Neural crest cell (in vitro differentiated cells): ENCODE data around the gene CDHR5. TPM values are rescaled to one million over a fixed set of nuclear protein-coding genes. Genes with fewer than 3 reads are reported as not detected.

Experiments used
- DNase-seq: peaks from one replicate; pipeline ENCODE4 v3.0.0; 2021; ENCODE audit warnings: low read depth, mixed read lengths, low spot score
- H3K27ac Mint-ChIP-seq: one replicate; pipeline ENCODE4 v1.8.0; 2021; ENCODE audit warnings: mild to moderate bottlenecking, mixed read lengths; ENCODE audit not compliant: unreplicated experiment
- H3K27me3 Mint-ChIP-seq: 2 replicates; pipeline ENCODE4 v1.8.0; 2021; ENCODE audit warnings: low read depth, mild to moderate bottlenecking, mixed read lengths
- H3K36me3 Mint-ChIP-seq: 2 replicates; pipeline ENCODE4 v1.8.0; 2021; ENCODE audit warnings: low read depth, mild to moderate bottlenecking, mixed read lengths
- H3K4me1 Mint-ChIP-seq: 2 replicates; pipeline ENCODE4 v1.8.0; 2021; ENCODE audit warnings: mixed read lengths
- H3K4me3 Mint-ChIP-seq: one replicate; pipeline ENCODE4 v1.8.0; 2021; ENCODE audit warnings: mild to moderate bottlenecking, mixed read lengths
- H3K9me3 Mint-ChIP-seq: 2 replicates; pipeline ENCODE4 v1.8.0; 2021; ENCODE audit warnings: mixed read lengths
- total RNA-seq: library from RNA; stranded (reverse); gene quantifications from 2 replicates; pipeline ENCODE4 v1.2.1, GENCODE V29; 2021
- TF ChIP-seq, protein P1 (sequence below): fragments of 200-600 bp; sonication (generic); conservative IDR thresholded peaks from 2 replicates; pipeline ENCODE4 v1.5.0; 2021; ENCODE audit warnings: antibody characterized with exemption, mild to moderate bottlenecking

Gene CDHR5
- total RNA-seq, 1 donor from 2014 or later: not detected

DNA sequence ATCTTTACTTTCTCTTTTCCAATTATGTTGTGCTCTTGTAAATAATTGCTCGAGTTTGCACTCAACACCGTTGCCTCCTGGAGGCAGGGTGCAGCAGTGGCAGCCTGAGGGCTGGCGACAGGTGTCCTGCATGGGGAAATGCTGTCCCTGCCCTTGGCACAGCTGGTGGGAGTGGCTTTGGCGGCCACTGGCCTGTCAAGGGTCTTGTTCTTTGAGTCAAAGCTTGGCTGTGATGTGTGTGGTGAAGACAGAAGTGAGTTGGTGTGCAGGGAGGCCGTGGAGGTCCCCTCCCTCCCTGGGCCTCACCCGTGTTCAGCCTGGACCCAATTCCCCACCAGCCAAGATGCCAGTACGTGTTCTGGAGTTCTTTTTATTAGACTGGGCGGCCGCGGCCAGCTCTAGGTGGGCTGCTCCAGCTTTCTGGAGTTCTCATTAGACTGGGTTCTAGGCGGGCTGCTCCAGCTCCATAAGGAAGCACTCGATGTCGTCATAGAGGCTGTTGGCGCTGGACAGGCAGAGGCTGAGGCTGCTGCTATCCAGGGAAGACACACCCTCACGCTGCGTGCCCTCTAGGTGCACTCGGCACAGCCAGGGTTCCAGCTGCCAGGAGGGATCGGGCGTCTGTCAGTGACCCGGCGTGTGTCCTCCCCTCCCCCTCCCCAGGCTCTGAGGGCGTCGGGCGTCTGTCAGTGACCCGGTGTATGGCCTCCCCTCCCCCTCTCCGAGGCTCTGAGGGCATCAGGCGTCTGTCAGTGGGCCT lies 12.4 kb downstream of the CDHR5 start:
- H3K27ac Mint-ChIP-seq: no peak overlapping the region
- H3K27me3 Mint-ChIP-seq: peaks cover 6% of the 10 kb centered on the region
- H3K4me1 Mint-ChIP-seq: peaks cover 16% of the 10 kb centered on the region
- H3K9me3 Mint-ChIP-seq: no peaks in the 10 kb centered on the region
- no peak for DNase-seq
- H3K36me3 Mint-ChIP-seq: peaks cover 3% of the 10 kb centered on the region
- peak overlapping the region; percentile 85 for H3K4me3 Mint-ChIP-seq
- TF ChIP-seq, protein P1, sequence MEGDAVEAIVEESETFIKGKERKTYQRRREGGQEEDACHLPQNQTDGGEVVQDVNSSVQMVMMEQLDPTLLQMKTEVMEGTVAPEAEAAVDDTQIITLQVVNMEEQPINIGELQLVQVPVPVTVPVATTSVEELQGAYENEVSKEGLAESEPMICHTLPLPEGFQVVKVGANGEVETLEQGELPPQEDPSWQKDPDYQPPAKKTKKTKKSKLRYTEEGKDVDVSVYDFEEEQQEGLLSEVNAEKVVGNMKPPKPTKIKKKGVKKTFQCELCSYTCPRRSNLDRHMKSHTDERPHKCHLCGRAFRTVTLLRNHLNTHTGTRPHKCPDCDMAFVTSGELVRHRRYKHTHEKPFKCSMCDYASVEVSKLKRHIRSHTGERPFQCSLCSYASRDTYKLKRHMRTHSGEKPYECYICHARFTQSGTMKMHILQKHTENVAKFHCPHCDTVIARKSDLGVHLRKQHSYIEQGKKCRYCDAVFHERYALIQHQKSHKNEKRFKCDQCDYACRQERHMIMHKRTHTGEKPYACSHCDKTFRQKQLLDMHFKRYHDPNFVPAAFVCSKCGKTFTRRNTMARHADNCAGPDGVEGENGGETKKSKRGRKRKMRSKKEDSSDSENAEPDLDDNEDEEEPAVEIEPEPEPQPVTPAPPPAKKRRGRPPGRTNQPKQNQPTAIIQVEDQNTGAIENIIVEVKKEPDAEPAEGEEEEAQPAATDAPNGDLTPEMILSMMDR: peak; percentile 38

DNA sequence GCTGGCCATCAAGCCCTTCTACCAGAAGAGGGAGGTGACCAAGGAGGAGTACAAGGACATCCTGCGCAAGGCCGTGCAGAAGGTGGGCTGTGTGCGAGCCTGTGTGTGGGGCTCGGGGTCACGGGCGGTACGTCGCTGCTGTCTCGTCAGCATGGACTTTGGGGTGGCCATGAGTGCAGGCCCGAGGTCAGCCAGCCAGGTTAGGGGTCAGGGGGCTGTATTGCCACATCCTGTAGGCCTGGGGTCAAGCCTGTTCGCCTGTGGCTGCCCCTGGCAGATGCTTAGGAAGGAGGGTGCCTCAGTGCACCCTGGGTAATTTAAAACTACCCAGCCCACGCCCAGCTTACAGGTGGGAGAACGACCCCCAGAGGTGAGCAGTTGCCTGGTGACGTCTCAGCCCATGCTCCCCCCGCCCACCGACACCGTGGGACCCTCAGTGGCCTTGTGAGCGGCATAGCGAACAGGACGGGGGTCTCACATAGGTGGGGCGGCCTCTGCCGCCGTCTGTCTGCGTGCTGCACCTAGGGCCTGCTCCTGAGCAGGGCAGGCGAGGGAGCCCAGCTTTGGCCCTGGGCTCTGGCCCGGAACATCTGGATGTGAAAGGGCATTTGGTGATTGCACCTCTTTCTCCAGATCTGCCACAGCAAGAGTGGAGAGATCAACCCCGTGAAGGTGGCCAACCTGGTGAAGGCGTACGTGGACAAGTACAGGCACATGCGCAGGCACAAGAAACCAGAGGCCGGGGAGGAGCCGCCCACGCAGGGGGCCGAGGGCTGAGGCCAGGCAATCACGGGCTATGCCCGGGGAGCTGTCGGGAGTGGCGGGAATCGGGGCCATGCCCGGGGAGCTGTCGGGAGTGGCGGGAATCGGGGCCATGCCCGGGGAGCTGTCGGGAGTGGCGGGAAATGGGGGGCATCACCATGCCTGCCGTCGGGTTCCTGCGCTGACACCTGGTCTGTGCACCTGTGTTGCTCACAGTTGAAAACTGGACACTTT lies 13.5 kb downstream of the CDHR5 start:
- Mint-ChIP-seq H3K27ac (no peak overlapping the region), H3K4me3 (peak overlapping the region; percentile 85), H3K4me1 (peaks cover 16% of the 10 kb centered on the region), H3K9me3 (no peaks in the 10 kb centered on the region), H3K36me3 (peaks cover 7% of the 10 kb centered on the region), H3K27me3 (peaks cover 6% of the 10 kb centered on the region)
- DNase-seq: no peak
- TF ChIP-seq, protein P1: no peak

DNA sequence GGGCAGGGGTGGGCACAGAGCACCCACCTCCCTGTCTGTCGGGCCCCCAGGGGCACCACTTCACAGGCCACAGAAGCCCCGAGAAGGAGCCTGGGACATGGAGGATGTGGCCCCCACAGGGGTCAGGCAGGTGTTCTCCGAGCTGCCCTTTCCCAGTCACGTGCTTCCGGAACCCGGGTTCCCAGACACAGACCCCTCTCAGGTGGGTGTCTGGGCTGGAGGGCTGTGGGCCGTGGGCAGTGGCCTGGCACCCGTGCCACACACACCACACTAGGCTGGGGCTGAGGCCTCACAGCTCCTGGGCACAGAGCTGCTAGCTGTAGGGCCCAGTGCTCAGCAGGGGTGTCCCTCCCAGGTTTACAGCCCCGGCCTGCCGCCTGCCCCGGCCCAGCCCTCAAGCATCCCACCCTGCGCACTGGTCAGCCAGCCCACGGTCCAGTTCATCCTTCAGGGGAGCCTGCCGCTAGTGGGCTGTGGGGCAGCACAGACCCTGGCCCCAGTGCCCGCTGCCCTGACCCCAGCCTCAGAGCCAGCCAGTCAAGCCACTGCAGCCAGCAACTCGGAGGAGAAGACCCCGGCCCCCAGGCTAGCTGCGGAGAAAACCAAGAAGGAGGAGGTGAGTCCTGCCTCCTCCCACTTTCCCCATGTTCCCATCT lies 14.5 kb downstream of the CDHR5 start:
- DNase-seq: no peak
- H3K27ac Mint-ChIP-seq: no peak overlapping the region
- peaks cover 9% of the 10 kb centered on the region for H3K4me1 Mint-ChIP-seq
- H3K9me3 Mint-ChIP-seq: no peaks in the 10 kb centered on the region
- peaks cover 7% of the 10 kb centered on the region for H3K36me3 Mint-ChIP-seq
- peak overlapping the region; percentile 54 for H3K4me3 Mint-ChIP-seq
- H3K27me3 Mint-ChIP-seq: peaks cover 2% of the 10 kb centered on the region
- TF ChIP-seq, protein P1: no peak

DNA sequence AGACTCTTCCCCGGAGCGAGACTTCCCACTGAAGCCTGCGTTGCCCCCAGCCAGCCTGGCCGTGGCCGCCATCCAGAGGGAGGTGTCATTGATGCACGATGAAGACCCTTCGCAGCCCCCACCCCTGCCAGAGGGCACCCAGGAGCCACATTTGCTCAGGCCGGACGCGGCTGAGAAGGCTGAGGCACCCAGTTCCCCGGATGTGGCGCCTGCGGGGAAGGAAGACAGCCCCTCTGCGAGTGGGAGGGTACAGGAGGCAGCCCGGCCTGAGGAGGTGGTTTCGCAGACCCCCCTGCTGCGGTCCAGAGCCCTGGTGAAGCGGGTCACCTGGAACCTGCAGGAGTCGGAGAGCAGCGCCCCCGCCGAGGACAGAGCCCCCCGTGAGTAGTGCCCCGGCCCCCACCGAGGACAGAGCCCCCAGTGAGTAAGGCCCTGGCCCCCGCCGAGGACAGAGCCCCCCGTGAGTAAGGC lies 15.4 kb downstream of the CDHR5 start:
- no peak for DNase-seq
- TF ChIP-seq, protein P1: no peak
- Mint-ChIP-seq H3K4me3 (no peak overlapping the region), H3K9me3 (no peaks in the 10 kb centered on the region), H3K36me3 (peaks cover 7% of the 10 kb centered on the region), H3K27me3 (peaks cover 2% of the 10 kb centered on the region), H3K27ac (no peak overlapping the region), H3K4me1 (peaks cover 6% of the 10 kb centered on the region)

DNA sequence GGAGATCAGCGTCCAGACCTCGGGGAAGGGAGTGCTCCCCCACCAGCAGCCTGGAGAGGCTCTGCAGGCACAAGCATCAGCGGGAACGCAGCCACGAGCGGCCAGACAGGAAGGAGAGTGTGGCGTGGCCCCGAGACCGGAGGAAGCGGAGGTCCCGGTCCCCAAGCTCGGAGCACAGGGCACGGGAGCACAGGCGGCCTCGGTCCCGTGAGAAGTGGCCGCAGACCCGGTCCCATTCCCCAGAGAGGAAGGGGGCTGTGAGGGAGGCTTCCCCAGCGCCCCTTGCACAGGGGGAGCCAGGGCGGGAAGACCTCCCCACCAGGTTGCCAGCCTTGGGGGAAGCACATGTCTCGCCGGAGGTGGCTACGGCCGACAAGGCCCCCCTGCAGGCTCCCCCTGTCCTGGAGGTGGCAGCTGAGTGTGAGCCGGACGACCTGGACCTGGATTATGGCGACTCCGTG lies 15.9 kb downstream of the CDHR5 start:
- Mint-ChIP-seq H3K27me3 (peaks cover 2% of the 10 kb centered on the region), H3K36me3 (peaks cover 7% of the 10 kb centered on the region), H3K4me3 (no peak overlapping the region), H3K4me1 (peaks cover 5% of the 10 kb centered on the region), H3K27ac (no peak overlapping the region), H3K9me3 (no peaks in the 10 kb centered on the region)
- TF ChIP-seq, protein P1: no peak
- DNase-seq: no peak
